Placental pericyte (primary cell): Measurements from ENCODE around the gene MYO16. TPM values are rescaled to one million over a fixed set of nuclear protein-coding genes. Genes with fewer than 3 reads are reported as not detected.

ENCODE experiments used
- total RNA-seq: library from RNA; depleted of rRNA; stranded (reverse); fragments of >200 nt; gene quantifications from 2 replicates; pipeline ENCODE4 v1.2.3, GENCODE V29; 2012

The MYO16 gene
- under 0.01 and 0.29 TPM in 2 replicates for total RNA-seq

DNA sequence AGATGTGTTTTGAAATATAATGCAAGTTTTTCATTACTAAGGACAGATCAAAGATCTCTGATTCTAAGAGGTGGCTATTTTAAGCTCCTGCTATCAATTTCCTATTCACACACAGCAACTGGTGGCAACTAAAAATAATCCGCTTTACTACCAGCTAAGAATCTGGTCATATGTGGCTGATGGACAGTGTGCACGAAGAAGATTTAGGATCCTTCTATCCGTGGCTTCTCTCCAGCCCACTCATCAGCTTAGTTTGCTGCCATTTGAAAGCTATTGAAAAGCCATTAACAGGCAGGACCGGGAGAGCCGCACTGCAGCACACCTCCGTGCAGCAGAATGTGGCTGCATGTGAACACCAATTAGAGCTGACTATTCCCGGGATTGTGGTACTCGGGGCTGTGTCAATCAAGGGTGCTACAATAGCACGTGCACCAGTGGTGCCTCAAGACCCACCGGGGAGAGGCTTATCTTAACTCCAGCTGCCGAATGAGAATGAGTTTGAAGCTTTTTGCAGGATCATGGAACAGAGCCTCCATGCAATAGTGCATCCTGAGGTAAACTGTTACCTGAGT lies at the start of gene MYO16:
TSS of gene MYO16 (plus strand) at position 431 of the 572 bp plus-strand sequence. CDS start 234 bp downstream, outside the sequence.

